Measurements from ENCODE around the gene MED26.

MED26 gene

GRCh38 chr19:16645140-16645539 lies 17.1 kb upstream of the MED26 start:
- in situ Hi-C loops (cut with MboI; ENCODE audit: low pct_unique_long_range_greater_than_20kb, low sequenced_read_pairs, unreplicated experiment) = no loop called here
- TF ChIP-seq, protein P1, sequence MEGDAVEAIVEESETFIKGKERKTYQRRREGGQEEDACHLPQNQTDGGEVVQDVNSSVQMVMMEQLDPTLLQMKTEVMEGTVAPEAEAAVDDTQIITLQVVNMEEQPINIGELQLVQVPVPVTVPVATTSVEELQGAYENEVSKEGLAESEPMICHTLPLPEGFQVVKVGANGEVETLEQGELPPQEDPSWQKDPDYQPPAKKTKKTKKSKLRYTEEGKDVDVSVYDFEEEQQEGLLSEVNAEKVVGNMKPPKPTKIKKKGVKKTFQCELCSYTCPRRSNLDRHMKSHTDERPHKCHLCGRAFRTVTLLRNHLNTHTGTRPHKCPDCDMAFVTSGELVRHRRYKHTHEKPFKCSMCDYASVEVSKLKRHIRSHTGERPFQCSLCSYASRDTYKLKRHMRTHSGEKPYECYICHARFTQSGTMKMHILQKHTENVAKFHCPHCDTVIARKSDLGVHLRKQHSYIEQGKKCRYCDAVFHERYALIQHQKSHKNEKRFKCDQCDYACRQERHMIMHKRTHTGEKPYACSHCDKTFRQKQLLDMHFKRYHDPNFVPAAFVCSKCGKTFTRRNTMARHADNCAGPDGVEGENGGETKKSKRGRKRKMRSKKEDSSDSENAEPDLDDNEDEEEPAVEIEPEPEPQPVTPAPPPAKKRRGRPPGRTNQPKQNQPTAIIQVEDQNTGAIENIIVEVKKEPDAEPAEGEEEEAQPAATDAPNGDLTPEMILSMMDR (IDR thresholded peaks at IDR 0.05; ENCODE audit: extremely low read depth, insufficient read depth, missing control alignments) = no peak
- no peak for DNase-seq (ENCODE audit: low spot score)

GRCh38 chr19:16641695-16642094 lies 13.7 kb upstream of the MED26 start:
- no peak for DNase-seq (ENCODE audit: low spot score)
- TF ChIP-seq, protein P1 (IDR thresholded peaks at IDR 0.05; ENCODE audit: extremely low read depth, insufficient read depth, missing control alignments) = no peak
- in situ Hi-C loops (cut with MboI; ENCODE audit: low pct_unique_long_range_greater_than_20kb, low sequenced_read_pairs, unreplicated experiment) = no loop called here

DNA sequence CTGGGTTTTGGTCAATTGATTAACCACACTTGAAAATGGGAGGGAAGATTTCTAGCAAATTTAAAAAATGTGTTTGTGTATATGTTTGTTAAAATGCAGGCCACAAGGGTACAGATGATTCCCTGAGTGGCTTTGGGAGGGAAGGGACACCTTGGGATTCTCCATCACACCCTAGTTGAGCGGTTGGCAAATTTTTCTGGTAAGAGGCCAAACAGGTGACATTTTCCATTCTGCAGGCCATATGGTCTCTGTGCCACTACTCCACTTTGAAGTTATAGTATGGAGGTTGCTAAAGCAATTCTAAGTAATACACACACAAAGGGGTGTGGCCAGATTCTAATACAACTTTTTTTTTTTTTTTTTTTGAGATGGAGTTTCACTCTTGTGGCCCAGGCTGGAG lies 12.9 kb upstream of the MED26 start:
- TF ChIP-seq, protein P1 (IDR thresholded peaks at IDR 0.05; ENCODE audit: extremely low read depth, insufficient read depth, missing control alignments) = no peak
- in situ Hi-C loops (cut with MboI; ENCODE audit: low pct_unique_long_range_greater_than_20kb, low sequenced_read_pairs, unreplicated experiment) = no loop called here
- no peak for DNase-seq (ENCODE audit: low spot score)

GRCh38 chr19:16638666-16639065 lies 10.7 kb upstream of the MED26 start:
- no peak for DNase-seq (ENCODE audit: low spot score)
- in situ Hi-C loops (cut with MboI; ENCODE audit: low pct_unique_long_range_greater_than_20kb, low sequenced_read_pairs, unreplicated experiment) = no loop called here
- TF ChIP-seq, protein P1 (IDR thresholded peaks at IDR 0.05; ENCODE audit: extremely low read depth, insufficient read depth, missing control alignments) = no peak

GRCh38 chr19:16637535-16637934 lies 9.5 kb upstream of the MED26 start:
- no peak for DNase-seq (ENCODE audit: low spot score)
- in situ Hi-C loops (cut with MboI; ENCODE audit: low pct_unique_long_range_greater_than_20kb, low sequenced_read_pairs, unreplicated experiment) = no loop called here
- TF ChIP-seq, protein P1 (IDR thresholded peaks at IDR 0.05; ENCODE audit: extremely low read depth, insufficient read depth, missing control alignments) = no peak

GRCh38 chr19:16631465-16631864 lies 3.5 kb upstream of the MED26 start:
- in situ Hi-C loops (cut with MboI; ENCODE audit: low pct_unique_long_range_greater_than_20kb, low sequenced_read_pairs, unreplicated experiment) = no loop called here
- TF ChIP-seq, protein P1 (IDR thresholded peaks at IDR 0.05; ENCODE audit: extremely low read depth, insufficient read depth, missing control alignments) = no peak
- DNase-seq (ENCODE audit: low spot score) = no peak
